K562 (cell line): ENCODE measurements around the gene BRICD5. TPM values are rescaled to one million over a fixed set of nuclear protein-coding genes. Genes with fewer than 3 reads are reported as not detected.
A peak's percentile ranks its signal among the peaks of the same experiment; 100 is the strongest.

Source experiments
- DMBX1 ChIP-seq: fragments of 250-450 bp; sonication (Bioruptor Pico); IDR thresholded peaks from 2 replicates; pipeline ENCODE4 v1.8.0; 2022; ENCODE audit warnings: inconsistent platforms, mild to moderate bottlenecking, moderate library complexity, borderline replicate concordance
- ERF ChIP-seq: fragments of 450-650 bp; formaldehyde crosslinking; IDR thresholded peaks from 2 replicates; pipeline ENCODE4 v1.4.0; 2020; ENCODE audit warnings: mild to moderate bottlenecking, mixed read lengths
- FUS ChIP-seq: fragments of 200-400 bp; formaldehyde crosslinking; optimal IDR thresholded peaks from 2 replicates; pipeline ENCODE3; 2017; ENCODE audit warnings: low read depth, low read length
- KAT2B ChIP-seq: IDR thresholded peaks from one replicate; pipeline ENCODE4 v1.6.1; 2012; ENCODE audit warnings: low read depth, mild to moderate bottlenecking, control low read depth, inconsistent platforms, low read length, moderate library complexity
- KLF1 ChIP-seq: fragments of 450-650 bp; IDR thresholded peaks from 2 replicates; pipeline ENCODE4 v1.6.1; 2016; ENCODE audit warnings: missing genetic modification characterization, missing compliant biosample characterization
- MEF2A ChIP-seq: IDR thresholded peaks from 2 replicates; pipeline ENCODE4 v1.6.1; 2011; ENCODE audit warnings: low read depth, mild to moderate bottlenecking, low read length, moderate library complexity; ENCODE audit not compliant: control insufficient read depth
- POLR2AphosphoS5 ChIP-seq: IDR thresholded peaks from 2 replicates; pipeline ENCODE4 v1.6.1; 2011; ENCODE audit warnings: mild to moderate bottlenecking, low read depth, low read length, moderate library complexity; ENCODE audit not compliant: control insufficient read depth, insufficient read depth
- RNF2 ChIP-seq: sonication (generic); IDR thresholded peaks from 2 replicates; pipeline ENCODE4 v1.6.1; 2016
- SMAD4 ChIP-seq: fragments of 250-450 bp; sonication (Bioruptor Pico); conservative IDR thresholded peaks from 2 replicates; pipeline ENCODE4 v1.8.0; 2021; ENCODE audit warnings: inconsistent platforms, mild to moderate bottlenecking, moderate library complexity
- SP1 ChIP-seq: sonication (generic); formaldehyde crosslinking; IDR thresholded peaks from 2 replicates; pipeline ENCODE4 v1.8.1; 2022; ENCODE audit warnings: mild to moderate bottlenecking, missing genetic modification reagents
- SREBF2 ChIP-seq: sonication (generic); formaldehyde crosslinking; IDR thresholded peaks from 2 replicates; pipeline ENCODE4 v1.4.0; 2020; ENCODE audit warnings: mild to moderate bottlenecking, missing genetic modification reagents
- ZNF282 ChIP-seq: sonication (generic); formaldehyde crosslinking; IDR thresholded peaks from 2 replicates; pipeline ENCODE4 v1.8.1; 2023; ENCODE audit warnings: missing genetic modification reagents
- ZNF589 ChIP-seq: fragments of 200-800 bp; sonication (Bioruptor generic); IDR thresholded peaks from 2 replicates; pipeline ENCODE4 v1.6.1; 2016; ENCODE audit warnings: low read depth, missing genetic modification characterization, missing compliant biosample characterization
- ZNF76 ChIP-seq: fragments of 250-450 bp; sonication (Bioruptor Pico); IDR thresholded peaks from 2 replicates; pipeline ENCODE4 v1.4.0; 2020; ENCODE audit warnings: mild to moderate bottlenecking, moderate library complexity, borderline replicate concordance
- polyA plus RNA-seq, 8 experiments: library from polyadenylated mRNA; depleted of rRNA in 4 of 8; stranded (reverse) in 5 of 8; unstranded in 3 of 8; fragments of >200 nt; fragmentation: Nextera tagmentation in 2 of 8; fragmentation: Illumina TruSeq in 1 of 8; extraction: Ambion mirVana in 2 of 8; extraction: Trizol in 1 of 8; gene quantifications; 2 replicates each; pipeline versions ENCODE4 v1.2.1 to v1.2.3, GENCODE V29; 2011 to 2014; ENCODE audit warnings: inconsistent platforms in 1 of 8, missing spikeins in 1 of 8
- total RNA-seq, 7 experiments: library from RNA; depleted of rRNA in 6 of 7; stranded (reverse); fragments of >200 nt in 6 of 7; fragmentation: Illumina TruSeq in 2 of 7; extraction: Trizol in 2 of 7; gene quantifications; 2 replicates each; pipeline versions ENCODE4 v1.2.1 to v1.2.3, GENCODE V29; 2011 to 2021; ENCODE audit warnings: low replicate concordance in 1 of 7
- TF ChIP-seq, protein P1 (sequence below), 2 experiments: IDR thresholded peaks in 1 of 2; conservative IDR thresholded peaks in 1 of 2; 2 replicates each; pipeline ENCODE4 v1.6.1; 2016; ENCODE audit warnings: low read depth in 2 of 2, mild to moderate bottlenecking in 1 of 2, missing compliant biosample characterization in 1 of 2, missing genetic modification characterization in 1 of 2, moderate library complexity in 1 of 2
- TF ChIP-seq, protein P2 (sequence below): fragments of 250-450 bp; sonication (Bioruptor Pico); IDR thresholded peaks from 2 replicates; pipeline ENCODE4 v1.8.0; 2022; ENCODE audit warnings: moderate library complexity, mild to moderate bottlenecking, inconsistent platforms
- TF ChIP-seq, protein P3 (sequence below): fragments of 200-800 bp; sonication (Bioruptor generic); IDR thresholded peaks from 2 replicates; pipeline ENCODE4 v1.6.1; 2016; ENCODE audit warnings: missing genetic modification characterization, missing compliant biosample characterization

Gene BRICD5
- total and polyA plus RNA-seq, 9 of the 15 experiments (the other 6 are each of a cell fraction or from before 2014, with no cell fraction given), result 0.24 to 15.1 (median 2.4) TPM; not detected in 1

DNA sequence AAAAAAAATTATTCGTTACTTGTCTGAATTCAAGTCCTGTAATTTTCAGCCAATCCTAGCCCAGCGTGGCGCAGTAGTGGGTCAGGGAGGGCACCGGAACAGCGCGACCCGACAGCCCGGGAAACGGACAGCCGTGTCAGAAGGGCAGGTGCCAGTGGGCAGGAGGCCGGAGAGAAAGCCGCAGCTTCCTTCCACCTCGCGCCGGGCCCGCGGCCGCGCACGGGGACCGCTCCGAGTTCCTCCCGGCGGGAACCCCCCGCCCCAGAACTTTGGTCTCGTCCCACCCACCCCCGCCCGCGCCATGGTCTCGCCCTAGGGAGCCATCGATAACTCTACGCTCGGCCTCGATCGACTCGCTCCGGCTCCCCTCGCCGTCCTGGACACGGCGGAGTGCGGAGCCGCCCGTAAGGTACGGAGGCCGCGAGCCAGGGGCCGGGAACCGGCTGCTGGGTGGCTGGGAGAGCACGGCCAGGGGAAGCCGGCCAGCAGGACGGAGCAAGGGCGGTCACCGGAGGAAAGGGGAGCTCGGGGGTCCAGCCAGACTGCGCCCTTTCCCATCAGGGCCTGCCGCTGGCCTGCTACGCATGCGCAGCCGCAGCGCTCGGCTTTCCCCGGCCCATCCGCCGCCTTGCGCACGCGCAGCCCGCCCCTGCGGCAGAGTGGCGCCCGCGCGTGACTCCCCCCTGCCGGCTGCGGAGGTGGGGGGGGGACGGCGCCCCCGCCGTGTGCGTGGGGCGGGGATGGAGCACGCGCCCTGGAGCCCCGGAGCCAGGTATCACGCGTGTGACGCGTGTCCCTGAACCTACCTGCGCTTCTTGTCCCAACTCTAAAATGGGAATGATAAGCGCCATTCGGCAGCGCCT is 5.3 kb downstream of the BRICD5 start, which contains the start of gene MLST8 (continued):
- no peak for TF ChIP-seq RNF2
- TF ChIP-seq KAT2B, result no peak
- TF ChIP-seq DMBX1 (CRISPR knock-in tag), result peak; percentile 46; the same call in 1 of the 2 replicates
- TF ChIP-seq, protein P1, sequence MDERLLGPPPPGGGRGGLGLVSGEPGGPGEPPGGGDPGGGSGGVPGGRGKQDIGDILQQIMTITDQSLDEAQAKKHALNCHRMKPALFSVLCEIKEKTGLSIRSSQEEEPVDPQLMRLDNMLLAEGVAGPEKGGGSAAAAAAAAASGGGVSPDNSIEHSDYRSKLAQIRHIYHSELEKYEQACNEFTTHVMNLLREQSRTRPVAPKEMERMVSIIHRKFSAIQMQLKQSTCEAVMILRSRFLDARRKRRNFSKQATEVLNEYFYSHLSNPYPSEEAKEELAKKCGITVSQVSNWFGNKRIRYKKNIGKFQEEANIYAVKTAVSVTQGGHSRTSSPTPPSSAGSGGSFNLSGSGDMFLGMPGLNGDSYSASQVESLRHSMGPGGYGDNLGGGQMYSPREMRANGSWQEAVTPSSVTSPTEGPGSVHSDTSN (CRISPR knock-in tag; IDR thresholded peaks at IDR 0.05; ENCODE audit: low read depth), result no peak
- TF ChIP-seq, protein P1 (tag; conservative IDR thresholded peaks at IDR 0.05; ENCODE audit: low read depth), result no peak
- TF ChIP-seq, protein P2, sequence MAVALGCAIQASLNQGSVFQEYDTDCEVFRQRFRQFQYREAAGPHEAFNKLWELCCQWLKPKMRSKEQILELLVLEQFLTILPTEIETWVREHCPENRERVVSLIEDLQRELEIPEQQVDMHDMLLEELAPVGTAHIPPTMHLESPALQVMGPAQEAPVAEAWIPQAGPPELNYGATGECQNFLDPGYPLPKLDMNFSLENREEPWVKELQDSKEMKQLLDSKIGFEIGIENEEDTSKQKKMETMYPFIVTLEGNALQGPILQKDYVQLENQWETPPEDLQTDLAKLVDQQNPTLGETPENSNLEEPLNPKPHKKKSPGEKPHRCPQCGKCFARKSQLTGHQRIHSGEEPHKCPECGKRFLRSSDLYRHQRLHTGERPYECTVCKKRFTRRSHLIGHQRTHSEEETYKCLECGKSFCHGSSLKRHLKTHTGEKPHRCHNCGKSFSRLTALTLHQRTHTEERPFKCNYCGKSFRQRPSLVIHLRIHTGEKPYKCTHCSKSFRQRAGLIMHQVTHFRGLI, result no peak
- no peak for TF ChIP-seq KLF1 (tag)
- peak; percentile 81 for TF ChIP-seq SMAD4
- TF ChIP-seq ZNF76 (CRISPR knock-in tag), result 0 out of 2 replicates have a peak, but pooled peaks have one; percentile 23
- TF ChIP-seq ZNF282 (CRISPR knock-in tag), result no peak
- TF ChIP-seq POLR2AphosphoS5, result peak; percentile 88
- TF ChIP-seq FUS, result no peak
- TF ChIP-seq, protein P3, sequence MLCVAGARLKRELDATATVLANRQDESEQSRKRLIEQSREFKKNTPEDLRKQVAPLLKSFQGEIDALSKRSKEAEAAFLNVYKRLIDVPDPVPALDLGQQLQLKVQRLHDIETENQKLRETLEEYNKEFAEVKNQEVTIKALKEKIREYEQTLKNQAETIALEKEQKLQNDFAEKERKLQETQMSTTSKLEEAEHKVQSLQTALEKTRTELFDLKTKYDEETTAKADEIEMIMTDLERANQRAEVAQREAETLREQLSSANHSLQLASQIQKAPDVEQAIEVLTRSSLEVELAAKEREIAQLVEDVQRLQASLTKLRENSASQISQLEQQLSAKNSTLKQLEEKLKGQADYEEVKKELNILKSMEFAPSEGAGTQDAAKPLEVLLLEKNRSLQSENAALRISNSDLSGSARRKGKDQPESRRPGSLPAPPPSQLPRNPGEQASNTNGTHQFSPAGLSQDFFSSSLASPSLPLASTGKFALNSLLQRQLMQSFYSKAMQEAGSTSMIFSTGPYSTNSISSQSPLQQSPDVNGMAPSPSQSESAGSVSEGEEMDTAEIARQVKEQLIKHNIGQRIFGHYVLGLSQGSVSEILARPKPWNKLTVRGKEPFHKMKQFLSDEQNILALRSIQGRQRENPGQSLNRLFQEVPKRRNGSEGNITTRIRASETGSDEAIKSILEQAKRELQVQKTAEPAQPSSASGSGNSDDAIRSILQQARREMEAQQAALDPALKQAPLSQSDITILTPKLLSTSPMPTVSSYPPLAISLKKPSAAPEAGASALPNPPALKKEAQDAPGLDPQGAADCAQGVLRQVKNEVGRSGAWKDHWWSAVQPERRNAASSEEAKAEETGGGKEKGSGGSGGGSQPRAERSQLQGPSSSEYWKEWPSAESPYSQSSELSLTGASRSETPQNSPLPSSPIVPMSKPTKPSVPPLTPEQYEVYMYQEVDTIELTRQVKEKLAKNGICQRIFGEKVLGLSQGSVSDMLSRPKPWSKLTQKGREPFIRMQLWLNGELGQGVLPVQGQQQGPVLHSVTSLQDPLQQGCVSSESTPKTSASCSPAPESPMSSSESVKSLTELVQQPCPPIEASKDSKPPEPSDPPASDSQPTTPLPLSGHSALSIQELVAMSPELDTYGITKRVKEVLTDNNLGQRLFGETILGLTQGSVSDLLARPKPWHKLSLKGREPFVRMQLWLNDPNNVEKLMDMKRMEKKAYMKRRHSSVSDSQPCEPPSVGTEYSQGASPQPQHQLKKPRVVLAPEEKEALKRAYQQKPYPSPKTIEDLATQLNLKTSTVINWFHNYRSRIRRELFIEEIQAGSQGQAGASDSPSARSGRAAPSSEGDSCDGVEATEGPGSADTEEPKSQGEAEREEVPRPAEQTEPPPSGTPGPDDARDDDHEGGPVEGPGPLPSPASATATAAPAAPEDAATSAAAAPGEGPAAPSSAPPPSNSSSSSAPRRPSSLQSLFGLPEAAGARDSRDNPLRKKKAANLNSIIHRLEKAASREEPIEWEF (CRISPR knock-in tag), result no peak
- TF ChIP-seq ERF (CRISPR knock-in tag), result peak; percentile 93
- TF ChIP-seq SP1 (CRISPR knock-in tag), result peak; percentile 69
- TF ChIP-seq ZNF589, result no peak; the same call in 1 of the 2 replicates
- TF ChIP-seq SREBF2 (CRISPR knock-in tag), result no peak
- TF ChIP-seq MEF2A, result no peak
